ENCODE data around the gene ZNF544.
"Not testable (repeated sequence)": the region's sequence is repeated elsewhere in the genome, so short reads cannot be mapped to it uniquely, and the experiment has no call there.

ZNF544 gene

DNA sequence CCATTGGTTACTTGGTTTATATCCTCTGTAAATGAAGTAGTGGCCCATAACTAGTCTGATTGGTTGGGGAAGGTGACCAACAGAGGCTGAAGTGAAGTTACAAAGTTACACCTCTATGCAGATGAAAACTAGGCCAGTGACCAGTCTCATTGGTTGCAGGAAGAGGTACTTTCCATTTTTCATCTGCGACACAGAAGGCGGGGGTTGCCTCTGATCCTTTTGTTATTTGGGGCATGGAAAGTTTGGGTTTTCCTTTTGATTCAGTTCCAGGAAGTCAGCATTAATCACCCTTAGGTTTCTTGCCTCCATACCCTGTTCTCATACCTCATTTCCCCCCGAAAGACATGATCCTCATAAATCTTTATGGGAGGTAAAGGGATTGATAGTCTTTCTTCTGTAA is 20.2 kb downstream of the ZNF544 start:
- no peak for FAIRE-seq

DNA sequence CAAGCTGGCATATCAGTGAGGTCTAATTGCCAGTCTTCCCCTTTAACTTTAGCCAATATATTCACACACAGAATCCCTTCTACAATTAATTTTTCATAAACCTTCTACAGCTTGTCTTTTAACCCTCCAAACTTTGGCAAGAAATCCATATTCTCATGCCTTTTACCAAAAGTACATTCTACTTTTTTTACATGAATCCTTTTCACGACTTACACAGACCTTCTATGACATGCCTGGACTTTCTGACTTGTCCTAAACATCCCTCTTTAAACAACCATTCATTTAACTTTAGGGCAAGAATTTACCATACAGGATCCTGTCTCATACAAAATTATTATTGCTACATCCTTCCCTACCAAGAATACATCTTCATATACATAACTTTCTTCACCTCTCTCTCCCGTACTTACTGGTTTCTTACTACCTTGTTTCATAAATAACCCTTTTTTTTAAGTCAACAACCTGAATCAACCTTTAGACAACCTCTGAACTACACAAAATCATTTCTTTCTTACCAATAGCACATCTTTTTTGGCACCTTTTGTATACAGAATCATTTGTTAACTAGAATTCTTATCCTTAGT is 23.5 kb downstream of the ZNF544 start:
- FAIRE-seq (no peak), DNase-seq (ENCODE audit: insufficient read length, low spot score) (no peak)

More for the DNA sequence above, 20.2 kb downstream of the ZNF544 start:
- DNase-seq (ENCODE audit: insufficient read length, low spot score), result no peak

DNA sequence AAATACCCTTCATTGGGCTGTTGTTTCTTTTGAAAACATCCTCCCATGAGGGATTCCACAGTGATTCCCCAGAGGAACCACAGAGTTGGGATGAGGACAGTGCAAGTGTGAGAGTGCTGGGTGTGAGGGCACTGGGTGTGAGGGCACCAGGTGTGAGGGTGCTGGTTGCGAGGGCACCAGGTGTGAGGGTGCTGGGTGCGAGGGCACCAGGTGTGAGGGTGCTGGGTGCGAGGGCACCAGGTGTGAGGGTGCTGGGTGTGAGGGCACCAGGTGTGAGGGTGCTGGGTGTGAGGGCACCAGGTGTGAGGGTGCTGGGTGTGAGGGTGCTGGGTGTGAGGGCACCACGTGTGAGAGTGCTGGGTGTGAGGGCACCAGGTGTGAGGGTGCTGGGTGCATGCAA is 29.5 kb downstream of the ZNF544 start:
- FAIRE-seq; DNase-seq (ENCODE audit: insufficient read length, low spot score): not testable (repeated sequence)

DNA sequence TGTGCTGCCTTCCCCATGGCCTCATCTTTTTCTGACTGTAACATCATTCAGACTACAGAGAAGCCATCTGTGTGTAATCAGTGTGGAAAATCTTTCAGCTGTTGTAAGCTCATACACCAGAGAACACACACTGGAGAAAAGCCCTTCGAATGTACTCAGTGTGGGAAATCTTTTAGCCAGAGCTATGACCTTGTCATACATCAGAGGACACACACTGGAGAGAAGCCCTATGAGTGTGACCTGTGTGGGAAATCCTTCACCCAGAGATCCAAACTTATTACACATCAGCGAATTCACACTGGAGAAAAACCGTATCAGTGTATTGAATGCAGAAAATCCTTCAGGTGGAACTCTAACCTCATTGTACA is 32.9 kb downstream of the ZNF544 start:
- no peak for DNase-seq (ENCODE audit: insufficient read length, low spot score)
- FAIRE-seq, result no peak

DNA sequence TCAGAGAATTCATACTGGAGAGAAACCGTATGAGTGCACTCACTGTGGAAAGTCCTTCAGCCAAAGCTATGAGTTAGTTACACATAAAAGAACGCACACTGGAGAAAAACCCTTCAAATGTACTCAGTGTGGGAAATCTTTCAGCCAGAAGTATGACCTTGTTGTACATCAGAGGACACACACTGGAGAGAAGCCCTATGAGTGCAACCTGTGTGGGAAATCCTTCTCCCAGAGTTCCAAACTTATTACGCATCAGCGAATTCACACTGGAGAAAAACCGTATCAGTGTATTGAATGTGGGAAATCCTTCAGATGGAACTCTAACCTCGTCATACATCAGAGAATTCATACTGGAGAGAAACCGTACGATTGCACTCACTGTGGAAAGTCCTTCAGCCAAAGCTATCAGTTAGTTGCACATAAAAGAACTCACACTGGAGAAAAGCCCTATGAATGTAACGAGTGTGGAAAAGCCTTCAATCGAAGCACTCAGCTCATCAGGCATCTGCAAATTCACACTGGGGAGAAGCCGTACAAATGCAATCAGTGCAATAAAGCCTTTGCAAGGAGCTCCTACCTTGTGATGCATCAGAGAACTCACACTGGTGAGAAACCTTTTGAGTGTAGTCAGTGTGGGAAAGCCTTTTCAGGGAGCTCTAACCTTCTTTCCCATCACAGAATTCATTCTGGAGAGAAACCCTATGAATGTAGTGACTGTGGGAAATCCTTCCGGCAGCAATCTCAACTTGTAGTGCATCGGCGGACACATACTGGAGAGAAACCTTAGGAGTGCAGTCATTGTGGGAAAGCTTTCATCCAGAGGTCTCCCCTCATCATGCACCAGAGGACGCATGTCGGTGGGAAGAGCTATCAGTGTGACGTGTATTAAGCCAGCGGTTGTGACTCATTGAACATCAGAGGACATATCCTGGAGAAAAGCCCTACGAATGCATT is 33.5 kb downstream of the ZNF544 start:
- no peak for FAIRE-seq
- DNase-seq (ENCODE audit: insufficient read length, low spot score), result no peak

DNA sequence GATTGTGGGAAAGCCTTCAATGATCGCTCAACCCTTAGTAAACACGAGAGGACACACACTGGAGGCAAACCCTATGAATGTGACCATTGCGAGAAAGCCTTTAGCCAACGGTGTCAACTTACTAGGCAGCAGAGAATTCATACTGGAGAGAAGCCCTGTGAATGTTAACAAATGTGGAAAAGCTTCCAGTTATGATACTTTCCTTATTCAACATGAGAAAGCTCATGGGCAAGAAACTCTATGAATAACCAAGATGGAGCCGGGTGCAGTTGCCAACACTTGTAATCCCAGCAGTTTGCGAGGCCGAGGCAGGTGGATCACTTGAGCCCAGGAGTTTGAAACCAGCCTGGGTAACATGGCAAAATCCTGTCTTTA is 34.2 kb downstream of the ZNF544 start:
- FAIRE-seq, result no peak
- DNase-seq (ENCODE audit: insufficient read length, low spot score), result no peak

DNA sequence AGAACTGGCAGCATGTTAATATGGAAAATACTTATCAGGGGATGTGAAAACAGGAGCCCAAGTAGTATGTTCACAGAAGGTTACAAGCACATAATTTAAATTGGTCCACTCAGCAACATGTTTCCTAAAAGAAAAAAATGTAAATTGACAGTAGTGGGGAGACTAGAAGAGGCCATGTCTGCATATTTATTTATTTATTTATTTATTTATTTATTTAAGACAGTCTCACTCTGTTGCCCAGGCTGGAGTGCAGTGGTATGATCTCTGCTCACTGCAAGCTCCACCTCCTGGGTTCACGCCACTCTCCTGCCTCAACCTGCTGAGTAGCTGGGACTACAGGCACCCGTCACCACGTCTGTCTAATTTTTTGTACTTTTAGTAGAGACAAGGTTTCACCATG is 36.4 kb downstream of the ZNF544 start:
- FAIRE-seq, result no peak
- DNase-seq (ENCODE audit: insufficient read length, low spot score), result no peak

DNA sequence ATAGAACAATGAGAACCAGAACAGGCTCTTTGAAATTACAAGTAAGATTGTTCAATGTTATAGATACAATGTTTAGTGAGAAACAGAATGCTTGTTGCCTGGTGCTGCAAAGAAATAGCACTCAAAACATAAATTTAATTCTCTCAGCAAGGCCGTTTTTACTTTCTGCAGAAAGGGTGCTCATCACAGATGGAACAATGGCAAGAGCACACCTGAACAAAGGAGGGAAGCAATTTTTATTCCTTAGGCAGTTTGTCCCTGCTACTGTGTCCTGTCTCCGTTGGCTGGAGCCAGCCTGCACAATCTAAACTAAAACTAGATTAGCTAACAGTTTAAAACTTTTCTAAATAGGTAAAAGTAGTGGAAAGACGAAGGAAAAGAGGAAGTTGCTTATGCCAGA is 39.6 kb downstream of the ZNF544 start:
- DNase-seq (ENCODE audit: insufficient read length, low spot score) (no peak), FAIRE-seq (no peak)

DNA sequence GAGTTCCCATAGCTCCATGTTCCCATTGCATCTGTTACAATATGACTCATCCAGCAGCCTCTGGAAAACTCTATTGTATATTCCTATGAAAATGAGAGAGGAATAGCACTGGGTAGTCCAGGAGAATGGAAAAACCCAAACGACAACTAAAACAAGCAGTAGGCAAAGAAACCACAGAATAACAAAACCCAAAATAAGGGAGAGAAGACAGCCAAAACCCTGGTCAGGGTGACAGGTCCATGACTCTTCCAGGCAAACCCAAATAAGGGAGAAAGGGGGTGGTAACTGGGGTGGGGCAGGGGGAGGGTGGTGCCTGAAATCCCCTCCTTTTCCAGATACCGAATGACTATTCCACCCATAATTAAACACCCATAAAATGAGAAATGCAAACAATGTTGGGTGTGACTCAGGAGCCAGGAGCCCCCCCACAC is 46.1 kb downstream of the ZNF544 start:
- DNase-seq (ENCODE audit: insufficient read length, low spot score) (peak; percentile 15), FAIRE-seq (no peak)

DNA sequence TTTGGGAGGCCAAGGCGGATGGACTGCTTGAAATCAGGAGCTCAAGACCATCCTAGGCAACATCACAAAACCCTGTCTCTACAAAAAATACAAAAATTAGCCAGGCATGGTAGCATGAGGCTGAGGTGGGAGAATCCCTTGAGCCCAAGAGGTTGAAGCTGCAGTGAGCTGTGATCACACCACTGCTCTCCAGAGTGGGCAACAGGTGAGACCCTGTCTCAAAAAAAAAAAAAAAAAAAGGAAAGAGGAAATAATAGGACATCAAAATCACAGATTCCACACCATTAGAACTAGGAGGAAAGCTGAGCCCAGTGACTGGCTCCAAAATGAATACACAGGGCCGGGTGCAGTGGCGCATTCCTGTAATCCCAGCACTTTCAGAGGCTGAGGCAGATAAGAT is 46.9 kb downstream of the ZNF544 start:
- no peak for FAIRE-seq
- DNase-seq (ENCODE audit: insufficient read length, low spot score), result no peak

DNA sequence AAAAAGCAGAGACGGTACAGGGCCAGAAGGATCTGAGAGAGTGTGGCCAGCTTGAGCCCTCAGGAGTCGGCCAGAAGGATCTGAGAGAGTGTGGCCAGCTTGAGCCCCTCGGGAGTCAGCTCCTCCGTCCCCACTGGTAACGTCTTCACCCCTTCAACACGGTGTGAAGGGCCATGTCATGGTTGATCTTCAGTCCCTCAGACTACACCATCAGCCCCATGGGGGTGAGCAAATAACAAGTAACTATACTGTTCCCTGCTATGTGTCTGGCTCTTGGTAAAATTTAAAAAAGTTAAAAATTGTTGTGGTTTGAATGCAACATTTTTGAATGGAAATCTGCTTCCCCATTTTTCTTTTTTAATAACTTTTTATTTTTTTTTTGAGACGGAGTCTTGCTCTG is 48.5 kb downstream of the ZNF544 start:
- FAIRE-seq (no peak), DNase-seq (ENCODE audit: insufficient read length, low spot score) (no peak)

DNA sequence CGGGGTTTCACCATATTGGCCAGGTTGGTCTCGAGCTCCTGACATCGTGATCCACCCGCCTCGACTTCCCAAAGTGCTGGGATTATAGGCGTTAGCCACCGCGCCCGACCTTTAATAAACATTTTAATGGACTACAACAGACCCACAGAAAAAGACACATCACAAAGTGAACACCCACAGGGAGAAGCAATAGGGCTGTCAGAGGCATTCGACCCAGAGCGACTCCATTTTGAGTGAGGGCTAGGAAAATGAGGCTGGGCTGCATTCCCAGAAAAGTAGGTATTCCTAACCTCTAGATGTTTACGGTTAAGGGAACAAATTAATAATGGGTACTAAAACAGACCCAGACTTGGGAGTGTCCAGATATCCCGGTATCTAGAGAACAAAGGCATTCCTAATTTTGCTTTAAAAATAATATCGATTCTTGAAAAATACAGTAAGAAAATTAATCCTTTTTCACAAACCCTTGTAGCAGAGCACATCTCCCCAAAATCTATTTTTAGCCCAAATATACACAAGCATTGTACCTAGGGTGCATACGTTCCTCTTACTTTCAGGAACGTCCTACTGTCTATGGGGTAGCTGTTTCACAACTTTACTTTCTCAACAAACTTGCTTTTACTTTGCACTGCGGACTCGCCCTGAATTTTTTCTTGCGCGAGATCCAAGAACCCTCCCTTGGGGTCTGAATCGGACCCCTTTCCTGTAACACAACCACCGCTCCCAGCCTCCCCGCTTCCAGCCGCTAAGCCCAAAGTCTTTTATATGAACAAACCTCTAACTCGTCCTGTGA is 49.2 kb downstream of the ZNF544 start:
- FAIRE-seq (no peak), DNase-seq (ENCODE audit: insufficient read length, low spot score) (no peak)

DNA sequence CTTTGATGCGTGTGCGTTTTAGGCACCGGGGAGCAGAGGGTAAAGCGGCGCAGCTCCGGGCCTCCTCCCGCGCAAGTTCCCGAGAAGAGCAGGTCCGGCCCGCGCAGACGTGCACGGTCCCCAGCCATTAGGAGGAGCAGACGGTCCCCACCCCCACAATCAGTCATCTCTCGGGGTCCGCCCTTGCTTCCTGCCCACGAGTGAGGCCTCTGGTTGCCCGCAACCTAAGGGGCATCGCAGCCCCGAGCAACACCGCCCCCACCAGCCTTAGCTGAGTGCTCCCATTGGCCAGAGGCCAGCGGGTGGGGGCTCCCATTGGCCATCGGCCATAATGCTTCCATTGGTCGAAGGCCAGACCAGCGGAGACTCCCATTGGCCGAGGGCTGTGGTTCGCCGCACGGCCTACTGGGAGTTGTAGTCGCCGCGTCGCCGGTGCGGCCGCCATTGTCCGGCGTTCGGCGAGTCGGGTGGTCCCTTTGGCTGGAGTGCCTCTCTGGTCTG is 49.9 kb downstream of the ZNF544 start, which contains the start of gene ZNF8:
Gene ZNF8 (plus strand): TSS at position 415 of the 501 bp plus-strand sequence. CDS start 127 bp downstream, outside the sequence.
- DNase-seq (ENCODE audit: insufficient read length, low spot score), result peak; percentile 99
- peak; percentile 96 for FAIRE-seq

DNA sequence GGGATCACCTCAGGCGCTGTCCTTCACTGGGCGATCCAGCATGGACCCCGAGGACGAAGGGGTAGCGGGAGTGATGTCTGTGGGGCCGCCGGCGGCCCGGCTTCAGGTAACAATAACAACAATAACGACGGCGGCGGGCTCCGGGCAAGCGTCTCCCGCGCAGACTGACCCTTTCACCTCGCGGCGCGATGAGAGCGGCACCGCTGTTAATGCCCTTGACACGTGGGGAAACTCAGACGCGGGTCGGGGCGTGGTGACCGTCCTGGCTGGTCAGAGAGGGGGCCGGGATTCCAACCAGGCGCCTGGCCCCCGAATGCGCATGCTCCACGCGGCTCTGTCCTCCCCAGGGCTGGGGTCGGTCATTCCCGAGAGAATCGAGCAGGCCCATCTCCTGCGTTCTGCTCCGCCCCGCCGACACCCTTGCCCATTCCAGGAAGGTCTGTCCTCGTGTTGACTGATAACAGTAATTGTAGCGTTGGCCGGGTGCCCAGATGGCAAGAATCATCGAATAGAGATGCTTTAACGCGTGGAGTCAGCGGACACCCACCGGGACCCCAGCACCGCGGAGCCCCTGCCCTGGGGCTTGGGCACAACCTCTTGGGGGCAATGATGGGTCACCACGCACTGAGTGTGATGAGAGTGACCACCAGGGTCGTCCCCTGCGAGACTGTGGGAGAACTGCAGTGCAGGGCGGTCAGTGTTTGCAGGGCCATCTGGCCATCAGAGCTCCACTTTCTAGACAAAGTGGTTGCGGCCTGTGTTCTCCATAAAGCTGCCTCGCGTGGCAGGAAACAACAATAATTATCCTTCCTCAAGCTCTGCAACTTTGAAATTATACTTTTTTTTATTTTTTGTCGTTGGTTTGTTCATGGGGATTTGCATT is 50.6 kb downstream of the ZNF544 start:
- FAIRE-seq (no peak), DNase-seq (ENCODE audit: insufficient read length, low spot score) (peak; percentile 71)

DNA sequence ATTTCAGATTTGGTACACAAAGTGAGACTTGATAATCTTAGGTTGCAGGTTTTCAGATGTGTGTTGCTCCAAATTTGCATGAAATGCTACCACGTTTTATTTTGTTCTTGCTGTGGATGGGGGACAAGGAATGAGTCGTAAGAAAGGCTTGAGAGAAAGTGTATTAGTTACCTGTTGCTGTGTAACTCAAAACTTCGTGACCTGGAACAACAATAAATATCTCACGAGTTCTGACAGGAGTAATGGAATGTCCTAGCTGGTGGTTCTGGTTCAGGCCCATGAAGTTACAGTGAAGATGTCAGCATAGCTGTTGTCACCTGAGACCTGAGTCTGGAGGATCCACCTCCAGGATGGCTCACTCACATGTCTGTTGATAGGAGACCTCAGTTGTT is 51.2 kb downstream of the ZNF544 start:
- FAIRE-seq (no peak), DNase-seq (ENCODE audit: insufficient read length, low spot score) (no peak)

DNA sequence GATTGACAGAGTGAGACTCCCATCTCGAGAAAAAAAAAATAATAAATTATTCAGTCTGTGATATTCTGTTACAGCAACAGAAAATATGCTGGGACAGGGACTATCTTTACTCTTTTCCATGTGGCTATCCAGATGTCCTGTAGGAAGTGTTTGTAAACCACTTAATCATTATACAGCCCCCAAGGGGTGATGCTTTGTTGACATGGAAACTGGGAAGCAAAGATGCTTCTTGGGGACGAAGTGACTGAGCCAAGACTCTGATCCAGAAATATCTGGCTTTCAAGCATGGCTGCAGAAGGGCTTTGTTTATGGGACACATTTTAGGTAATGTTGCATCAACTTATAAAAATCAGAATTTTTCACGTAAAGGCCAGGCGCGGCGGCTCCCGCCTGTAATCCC is 55.5 kb downstream of the ZNF544 start:
- DNase-seq (ENCODE audit: insufficient read length, low spot score), result no peak
- FAIRE-seq, result no peak

DNA sequence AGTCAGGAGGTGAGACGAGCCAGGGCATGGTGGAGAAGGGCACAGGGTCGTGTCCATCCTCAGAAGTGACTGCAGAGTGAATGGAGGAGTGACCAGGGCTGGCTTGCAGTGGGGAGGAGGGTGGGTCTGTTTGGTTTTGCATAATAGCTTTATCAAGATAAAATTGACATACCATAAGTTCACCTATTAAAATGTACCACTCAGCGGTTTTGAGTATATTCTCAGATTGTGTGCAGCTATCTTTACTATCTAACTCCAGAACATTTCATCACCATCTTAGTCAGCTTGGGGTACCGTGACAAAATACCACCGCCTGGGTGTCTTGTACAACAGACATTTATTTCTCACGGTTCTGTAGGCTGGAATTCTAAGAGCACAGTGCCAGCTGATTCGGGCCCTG is 63.2 kb downstream of the ZNF544 start:
- DNase-seq (ENCODE audit: insufficient read length, low spot score), result no peak
- no peak for FAIRE-seq

DNA sequence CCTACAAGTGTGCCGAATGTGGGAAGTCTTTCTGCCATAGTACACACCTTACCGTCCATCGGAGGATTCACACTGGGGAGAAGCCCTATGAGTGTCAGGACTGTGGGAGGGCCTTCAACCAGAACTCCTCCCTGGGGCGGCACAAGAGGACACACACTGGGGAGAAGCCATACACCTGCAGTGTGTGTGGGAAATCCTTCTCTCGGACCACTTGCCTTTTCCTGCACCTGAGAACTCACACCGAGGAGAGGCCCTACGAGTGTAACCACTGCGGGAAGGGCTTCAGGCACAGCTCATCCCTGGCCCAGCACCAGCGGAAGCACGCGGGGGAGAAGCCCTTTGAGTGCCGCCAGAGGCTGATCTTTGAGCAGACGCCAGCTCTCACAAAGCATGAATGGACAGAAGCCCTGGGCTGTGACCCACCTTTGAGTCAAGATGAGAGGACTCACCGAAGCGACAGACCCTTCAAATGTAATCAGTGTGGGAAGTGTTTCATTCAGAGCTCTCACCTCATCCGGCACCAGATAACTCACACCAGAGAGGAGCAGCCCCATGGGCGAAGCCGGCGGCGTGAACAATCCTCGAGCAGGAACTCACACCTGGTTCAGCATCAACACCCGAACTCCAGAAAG is 66.1 kb downstream of the ZNF544 start:
- DNase-seq (ENCODE audit: insufficient read length, low spot score) (no peak), FAIRE-seq (no peak)

DNA sequence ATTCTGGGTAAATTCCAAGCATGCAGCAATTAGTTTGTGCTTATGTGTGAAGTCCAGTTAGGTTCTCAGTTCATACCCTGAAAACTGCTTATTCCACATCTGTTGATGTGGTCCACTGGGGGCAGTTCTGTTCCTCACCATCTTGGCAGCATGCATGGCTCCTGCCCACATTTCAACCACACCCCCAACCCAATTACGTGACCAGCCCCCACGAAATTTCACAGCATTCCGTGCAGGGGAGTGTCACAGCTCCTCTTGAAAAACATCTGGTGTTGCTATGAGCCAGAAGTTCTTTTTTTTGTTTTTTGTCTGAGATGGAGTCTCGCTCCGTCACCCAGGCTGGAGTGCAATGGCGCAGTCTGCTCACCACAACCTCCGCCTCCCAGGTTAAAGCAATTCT is 67.4 kb downstream of the ZNF544 start:
- DNase-seq (ENCODE audit: insufficient read length, low spot score) (no peak), FAIRE-seq (no peak)

DNA sequence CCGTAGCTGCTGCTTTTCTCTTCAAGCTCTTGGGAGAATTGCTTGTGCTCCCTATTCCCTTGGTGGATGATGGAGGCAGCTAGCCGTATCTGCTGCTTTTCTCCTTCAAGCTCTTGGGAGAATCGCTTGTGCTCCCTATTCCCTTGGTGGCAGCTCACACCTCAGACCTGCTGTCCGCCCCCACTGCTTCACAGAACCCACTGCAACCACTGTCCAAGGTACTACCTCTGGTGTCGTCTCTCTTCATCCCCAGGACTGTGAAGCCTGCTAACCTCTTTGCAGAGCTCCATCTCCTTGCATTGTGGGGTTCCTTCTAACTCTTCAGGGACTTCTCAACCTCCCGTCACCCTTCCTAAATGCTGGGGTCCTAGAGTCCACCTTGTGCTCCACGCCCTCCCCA is 71.9 kb downstream of the ZNF544 start:
- FAIRE-seq (no peak), DNase-seq (ENCODE audit: insufficient read length, low spot score) (no peak)
